MM.1S (cell line): ENCODE data around the gene SHD.

Experiments
- CTCF ChIP-seq: fragments of 300-600 bp; sonication (generic); IDR thresholded peaks from 2 replicates; pipeline ENCODE4 v1.5.1; 2016; ENCODE audit warnings: antibody characterized with exemption, low read length, mixed read lengths
- EZH2 ChIP-seq: fragments of 300-600 bp; sonication (generic); optimal IDR thresholded peaks from 2 replicates; pipeline ENCODE3; 2017; ENCODE audit warnings: low read depth, mild to moderate bottlenecking, antibody characterized with exemption, low read length, mixed read lengths

- TF ChIP-seq CTCF, result no peak
- TF ChIP-seq EZH2, result no peak
Observed at GRCh38 chr19:4323692-4324091, 44.6 kb downstream of the SHD start.
